Endothelial cell of hepatic sinusoid (primary cell): ENCODE measurements around the gene IRF8.
"Not testable (repeated sequence)": the region's sequence is repeated elsewhere in the genome, so short reads cannot be mapped to it uniquely, and the experiment has no call there.

Source experiments
- in situ Hi-C: cut with HindIII; loops from 2 replicates; pipeline ENCODE4 v1.10.0; 2017; ENCODE audit warnings: low sequenced_read_pairs

IRF8 gene, protein sequence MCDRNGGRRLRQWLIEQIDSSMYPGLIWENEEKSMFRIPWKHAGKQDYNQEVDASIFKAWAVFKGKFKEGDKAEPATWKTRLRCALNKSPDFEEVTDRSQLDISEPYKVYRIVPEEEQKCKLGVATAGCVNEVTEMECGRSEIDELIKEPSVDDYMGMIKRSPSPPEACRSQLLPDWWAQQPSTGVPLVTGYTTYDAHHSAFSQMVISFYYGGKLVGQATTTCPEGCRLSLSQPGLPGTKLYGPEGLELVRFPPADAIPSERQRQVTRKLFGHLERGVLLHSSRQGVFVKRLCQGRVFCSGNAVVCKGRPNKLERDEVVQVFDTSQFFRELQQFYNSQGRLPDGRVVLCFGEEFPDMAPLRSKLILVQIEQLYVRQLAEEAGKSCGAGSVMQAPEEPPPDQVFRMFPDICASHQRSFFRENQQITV

DNA sequence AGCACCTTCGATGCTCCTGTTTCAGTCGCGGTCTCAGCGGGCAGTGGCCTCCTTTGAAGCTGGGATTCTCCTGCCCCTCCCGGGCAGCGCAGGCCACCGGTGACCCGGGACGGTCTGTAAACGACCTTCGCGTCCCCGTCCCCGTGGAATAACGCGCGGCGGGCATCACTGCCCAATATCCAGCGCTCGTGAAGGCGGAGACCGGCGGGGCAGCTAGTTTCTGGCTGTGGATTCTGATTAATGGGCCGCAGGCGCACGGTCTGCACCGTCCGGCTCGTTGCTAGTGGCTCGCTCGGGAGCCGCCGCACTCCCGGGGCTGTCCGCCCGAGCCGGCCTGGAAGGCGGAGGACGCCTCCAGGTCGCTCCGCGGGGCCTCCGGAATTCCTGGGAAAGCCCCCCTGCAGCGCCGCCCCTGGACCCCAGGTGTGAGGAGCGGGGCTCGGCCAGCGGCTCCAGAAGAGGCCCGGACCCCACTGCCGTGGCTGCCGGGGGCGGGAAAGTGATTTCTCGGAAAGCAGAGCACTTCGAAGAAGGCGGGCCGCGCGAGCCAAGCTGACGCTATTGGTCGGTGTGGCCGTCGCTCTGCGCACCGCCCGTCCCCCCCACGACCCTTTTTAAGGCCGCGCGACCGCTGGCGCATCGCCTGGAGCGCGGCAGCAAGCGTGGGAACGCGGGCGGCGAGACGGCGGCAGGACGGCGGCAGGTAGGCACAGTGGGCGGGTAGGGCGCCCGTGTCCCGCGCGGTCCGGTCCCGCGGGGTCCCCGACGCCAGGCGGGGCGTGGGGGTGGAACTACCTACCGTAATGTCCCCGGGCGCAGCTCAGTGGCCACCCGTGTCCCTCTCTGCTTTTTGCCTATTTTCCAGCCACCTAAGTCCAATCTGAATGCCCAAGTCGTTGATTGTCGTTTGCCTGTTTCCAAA is at the start of gene IRF8:
TSS of gene IRF8 (plus strand) at position 642 of the 922 bp plus-strand sequence. CDS start 3,854 bp downstream, outside the sequence.
- in situ Hi-C loops: no loop called here

DNA sequence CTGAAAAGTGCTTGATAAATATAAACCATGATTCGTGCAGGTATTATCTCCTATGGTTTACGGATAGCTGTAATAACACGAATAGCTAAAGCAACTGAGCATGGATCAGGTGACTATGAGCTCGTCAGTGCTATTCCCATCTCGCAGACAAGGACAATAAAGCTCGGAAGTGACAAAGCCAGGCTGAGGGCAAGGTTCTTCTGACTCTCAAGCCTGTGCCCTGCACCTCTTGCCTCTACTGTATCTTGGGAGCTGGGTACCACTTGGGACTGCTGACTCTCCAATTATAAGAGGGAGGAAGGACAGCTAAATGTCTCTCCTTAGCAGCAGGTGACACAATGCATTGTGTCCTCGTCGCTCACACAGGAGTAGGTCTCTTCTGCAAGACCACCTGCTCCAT is 49.6 kb upstream of the IRF8 start:
- in situ Hi-C loops: no loop called here

DNA sequence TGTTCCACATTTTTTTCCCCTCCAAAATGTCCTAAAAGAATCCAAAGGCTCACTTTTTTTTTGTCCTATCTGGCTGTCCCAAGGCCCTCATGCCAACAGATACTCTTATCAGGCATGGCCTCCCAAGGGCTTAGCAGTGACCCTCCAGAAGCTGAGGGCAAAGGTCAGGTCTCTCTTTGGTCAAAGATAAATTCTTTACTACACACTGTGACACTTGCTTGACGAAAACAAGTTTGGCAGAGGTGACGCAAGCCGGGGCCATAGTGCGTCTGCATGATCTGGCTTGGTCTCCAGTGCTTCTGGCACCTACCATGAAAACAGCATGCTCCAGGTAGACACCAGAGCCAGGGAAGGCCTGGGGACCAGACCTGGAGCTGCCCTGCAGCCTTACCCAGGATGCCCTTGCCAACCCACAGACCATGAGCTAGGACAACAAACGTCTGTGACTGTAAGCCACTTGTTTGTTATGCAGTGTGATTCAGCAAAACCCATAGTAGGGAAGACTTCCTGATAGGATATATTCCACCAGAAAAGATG is 48.5 kb upstream of the IRF8 start:
- in situ Hi-C loops: loop anchor here (5.0 kb wide), 3 partner anchors 42 to 142 kb away; no protein-coding TSS in a partner anchor

DNA sequence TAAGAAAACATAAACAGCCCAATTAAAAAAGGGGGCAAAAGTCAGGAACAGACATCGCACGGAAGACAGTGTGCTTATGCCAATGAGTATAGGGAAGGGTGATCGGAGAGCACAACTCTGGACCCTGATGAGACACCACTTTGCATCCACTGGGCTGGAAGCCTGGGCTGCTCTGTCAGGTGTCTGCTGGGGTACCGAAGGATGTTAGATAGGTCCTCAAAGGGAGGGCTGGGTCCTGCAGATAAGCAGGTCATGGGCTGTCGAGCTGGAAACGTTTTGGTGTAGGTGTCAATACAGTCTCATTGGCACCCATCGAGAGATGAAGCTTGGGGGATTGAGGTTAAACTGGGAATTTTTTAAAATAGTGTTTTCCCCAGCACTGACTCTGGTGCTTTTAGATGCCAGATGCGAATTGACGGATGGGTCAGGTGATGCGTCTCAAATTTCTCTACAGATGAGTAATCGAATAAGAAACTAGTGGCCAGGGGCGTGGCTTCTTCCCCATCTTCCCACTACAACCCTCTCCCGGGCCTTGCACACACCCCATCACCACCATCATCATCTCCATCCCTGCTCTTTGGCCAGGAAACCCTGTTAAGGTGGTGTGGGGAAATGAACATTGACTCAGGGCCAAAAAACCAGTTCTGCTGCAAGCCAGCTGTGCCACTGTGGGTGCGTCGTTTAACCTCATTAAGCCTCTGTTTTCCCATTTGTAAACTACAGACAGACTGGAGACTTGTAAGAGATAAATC is 47.8 kb upstream of the IRF8 start:
- in situ Hi-C loops: loop anchor here (5.0 kb wide), 3 partner anchors 41 to 141 kb away; no protein-coding TSS in a partner anchor

DNA sequence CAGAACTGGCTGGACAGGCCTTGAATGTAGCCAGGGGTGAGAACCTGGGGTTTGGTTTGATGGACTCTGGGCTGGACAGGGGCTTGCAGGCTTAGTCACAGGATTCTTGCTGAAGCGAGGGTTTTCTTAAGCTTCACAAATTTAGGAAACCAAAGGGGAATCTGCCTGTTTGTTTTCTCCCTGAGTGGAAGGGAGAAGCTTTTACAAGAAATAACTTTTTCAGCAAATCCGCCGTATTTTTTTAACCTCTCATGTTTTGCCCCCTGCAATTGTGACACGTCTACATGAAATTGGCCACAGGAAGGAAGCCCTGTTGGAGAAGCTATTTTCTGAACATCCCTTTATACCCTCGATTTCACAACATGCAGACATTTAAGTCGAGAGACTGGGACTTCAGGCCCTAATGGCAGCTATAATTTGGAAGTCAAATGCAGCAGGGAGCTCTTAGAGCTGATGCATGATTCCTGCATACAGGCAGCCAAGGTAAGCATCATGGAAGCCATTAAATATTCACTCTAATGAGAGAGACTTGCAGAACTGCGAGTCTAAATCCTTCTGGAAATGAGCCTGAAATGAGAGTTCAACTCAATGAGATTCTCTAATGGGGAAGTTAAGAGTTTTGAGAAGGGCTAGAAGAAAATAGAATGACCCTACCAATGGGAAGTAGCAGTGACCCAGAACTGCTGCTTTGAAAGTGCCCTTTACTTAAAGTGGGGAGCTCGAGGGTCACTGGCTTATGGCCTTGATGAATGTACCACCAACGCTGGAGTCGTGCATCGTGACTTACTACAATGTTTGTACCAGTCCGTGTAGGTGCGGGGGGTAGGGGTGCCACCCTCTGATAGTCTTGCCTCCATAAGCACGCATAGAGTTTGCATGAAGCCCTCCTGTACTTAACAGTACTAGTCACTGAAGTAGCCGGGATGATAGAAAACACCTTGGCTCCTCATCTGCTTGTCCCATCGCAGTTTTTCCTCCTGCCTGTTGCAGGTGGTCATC is 45.1 kb upstream of the IRF8 start:
- in situ Hi-C loops: loop anchor here (5.0 kb wide), 3 partner anchors 38 to 138 kb away; no protein-coding TSS in a partner anchor

DNA sequence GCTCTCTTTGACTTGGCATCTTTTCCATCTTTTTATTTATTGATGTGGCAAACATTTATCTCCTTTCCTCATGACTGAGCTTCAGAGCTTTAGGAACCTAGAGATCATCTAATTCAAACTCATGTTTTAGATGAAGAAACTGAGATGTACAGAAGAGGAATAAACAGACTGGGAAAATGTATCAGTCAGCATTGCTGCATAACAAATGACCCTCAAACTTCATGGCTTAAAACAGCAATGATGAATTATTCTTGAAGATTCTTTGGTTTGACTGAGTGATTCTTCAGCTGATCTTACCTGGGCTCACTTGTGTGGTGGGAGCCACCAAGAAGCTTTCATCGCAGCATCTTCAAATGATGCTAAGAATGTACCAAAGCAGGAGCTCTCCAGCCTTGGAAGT is 44.0 kb upstream of the IRF8 start:
- in situ Hi-C loops: loop anchor here (5.0 kb wide), 3 partner anchors 37 to 137 kb away; no protein-coding TSS in a partner anchor

DNA sequence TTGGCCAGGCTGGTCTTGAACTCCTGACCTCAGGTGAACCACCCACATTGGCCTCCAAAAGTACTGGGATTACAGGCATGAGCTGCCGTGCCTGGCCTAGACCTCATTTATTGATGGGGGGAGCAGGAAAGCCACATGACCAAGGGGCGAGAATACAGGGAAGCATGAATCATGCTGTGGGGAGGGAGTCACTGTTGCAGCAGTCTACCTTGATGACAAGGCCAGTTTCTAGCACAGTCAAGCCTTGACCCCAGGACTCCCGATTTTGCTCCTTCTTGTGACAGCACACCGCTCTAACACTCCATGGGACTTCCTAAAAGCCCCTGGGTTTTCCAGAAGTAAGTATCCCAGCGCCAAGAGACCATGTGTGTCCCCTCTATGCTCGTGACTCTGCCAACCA is 42.9 kb upstream of the IRF8 start:
- in situ Hi-C loops: no loop called here

DNA sequence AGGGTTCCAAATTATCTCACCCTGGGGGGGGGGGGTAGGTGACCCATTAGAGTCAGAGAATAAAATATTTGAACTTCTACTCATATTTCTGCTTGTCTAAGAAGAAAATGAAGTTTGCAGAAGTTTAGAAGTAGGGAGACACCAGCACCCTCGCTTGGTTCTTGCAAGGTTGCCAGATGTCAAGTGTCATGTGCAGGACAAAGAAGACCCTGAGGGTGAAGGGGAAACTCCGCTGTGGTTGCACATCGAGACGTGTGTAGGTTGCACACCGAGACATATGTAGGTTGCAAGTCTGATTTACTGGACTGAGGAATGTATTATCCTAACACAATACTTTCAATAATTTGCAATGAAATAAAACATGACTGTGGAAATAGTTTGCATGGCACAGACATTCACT is 42.4 kb upstream of the IRF8 start:
- in situ Hi-C loops: no loop called here

DNA sequence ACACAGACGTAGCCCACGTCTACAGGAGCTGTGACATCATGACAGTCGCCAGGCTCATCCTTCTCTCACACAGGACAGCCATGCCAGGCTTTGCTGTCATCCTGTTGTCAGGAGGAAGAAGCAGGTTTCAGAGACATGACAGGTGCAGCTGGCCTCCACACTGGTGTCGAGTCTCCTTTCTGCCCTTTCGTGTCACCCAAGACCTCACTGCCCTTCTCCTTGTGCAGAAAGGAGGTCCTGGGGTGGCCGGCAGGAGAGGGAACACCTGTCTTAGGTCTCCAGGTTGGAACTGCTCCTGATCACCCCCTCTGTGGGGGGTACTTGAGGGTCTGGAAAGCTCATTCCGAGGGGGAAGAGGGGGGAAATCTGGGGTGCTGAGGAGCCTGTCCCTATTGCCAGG is 41.6 kb upstream of the IRF8 start:
- in situ Hi-C loops: no loop called here

DNA sequence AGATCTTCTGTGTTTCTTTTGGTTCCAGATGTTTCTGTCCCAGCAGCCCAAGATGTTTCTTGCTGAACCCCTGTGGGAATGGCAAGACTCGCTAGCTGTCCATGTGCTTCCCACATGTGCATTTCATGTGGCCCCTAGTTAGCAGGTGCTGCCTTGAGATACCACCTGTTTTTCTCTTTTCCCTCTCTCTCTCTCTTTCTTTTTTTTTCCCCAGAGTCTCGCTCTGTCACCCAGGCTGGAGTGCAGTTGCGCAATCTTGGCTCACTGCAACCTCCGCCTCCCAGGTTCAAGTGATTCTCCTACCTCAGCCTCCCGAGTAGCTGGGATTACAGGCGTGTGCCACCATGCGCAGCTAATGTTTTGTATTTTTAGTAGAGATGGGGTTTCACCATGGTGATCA is 40.4 kb upstream of the IRF8 start:
- in situ Hi-C loops: not testable (repeated sequence)

DNA sequence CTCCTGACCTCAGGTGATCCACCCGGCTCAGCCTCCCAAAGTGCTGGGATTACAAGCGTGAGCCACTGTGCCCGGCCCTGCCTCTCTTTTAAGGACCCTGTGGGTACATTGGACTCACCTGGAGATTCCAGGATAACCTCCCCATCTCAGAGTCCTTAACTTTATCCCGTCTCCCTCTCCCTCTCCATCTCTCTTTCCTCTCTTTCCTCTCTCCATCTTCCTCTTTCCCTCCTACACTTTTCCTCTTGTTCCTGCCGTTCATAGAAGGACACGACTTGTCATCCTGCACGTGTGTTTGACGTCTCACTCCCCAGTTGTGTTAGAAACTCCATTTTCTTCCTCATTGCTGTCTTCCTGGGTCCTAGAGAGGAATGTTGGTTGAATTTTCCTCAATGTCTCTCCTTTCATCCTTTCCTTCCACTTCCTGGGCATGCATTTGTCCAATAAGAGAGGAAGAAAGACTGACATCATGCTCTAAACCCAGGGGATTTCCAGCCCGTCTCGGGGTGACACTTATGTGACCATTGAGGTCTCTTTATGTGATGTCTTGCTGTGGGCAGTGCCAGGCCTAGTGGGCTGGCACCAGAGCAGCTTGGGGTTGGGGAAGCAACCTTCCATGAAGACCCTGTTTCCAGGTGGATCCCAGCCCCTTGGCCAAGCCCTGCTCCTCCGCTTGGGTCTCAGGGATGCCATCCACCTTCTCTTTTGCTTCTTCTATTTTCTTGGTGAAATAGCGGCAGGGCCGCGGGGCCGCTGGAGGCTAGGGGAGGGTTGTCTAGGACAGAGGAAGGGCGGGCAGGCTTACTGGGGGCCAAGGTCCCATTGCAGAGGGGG is 39.8 kb upstream of the IRF8 start:
- in situ Hi-C loops: no loop called here

DNA sequence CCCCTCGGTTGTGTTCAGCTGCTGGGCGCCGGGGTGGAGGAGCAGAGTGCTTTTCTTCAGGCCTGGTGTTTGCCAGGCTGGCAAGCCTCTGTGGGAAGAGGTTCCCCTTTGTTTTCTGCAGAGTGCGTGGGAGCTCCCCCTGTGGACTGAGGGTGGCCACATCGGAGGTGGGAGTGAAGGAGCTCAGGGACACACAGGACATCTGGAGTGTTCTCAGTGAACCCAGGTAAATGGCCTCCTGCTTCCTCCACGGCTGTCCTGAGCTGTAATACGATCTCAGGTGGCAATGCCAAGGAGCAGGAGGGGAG is 39.2 kb upstream of the IRF8 start:
- in situ Hi-C loops: no loop called here

DNA sequence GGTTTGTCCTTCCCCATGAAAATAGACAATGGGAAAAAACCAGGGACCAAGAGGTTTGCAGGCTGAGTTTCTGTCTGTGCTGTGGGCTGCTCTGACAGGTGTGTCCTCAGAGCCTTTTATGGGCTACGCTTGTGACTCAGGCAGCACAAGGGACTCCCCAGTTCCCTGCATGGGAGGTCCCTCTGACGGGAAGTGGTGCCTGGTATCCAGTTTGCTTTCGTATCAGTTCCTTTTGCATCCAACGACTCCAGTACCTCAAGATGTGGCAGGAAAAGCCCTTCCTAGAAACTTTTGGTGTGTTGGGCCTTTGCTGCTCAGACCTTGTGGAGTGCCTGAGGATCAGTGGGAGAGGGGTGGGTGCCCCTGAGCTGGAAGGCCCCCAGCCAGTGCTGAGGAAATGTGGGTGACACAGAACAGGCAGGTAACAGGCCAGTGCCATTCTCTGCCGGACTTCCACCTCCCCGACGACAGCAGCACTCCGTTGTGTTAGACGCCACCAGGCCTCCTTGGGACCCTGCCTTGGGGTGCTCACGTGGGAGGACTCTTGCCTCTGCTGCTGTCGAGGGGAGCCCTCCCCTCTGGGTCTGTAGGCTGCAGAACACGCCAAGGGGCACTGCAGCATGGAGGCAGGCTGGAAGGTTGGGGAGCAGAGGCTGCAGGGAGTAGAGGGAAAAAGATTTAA is 38.4 kb upstream of the IRF8 start:
- in situ Hi-C loops: no loop called here

DNA sequence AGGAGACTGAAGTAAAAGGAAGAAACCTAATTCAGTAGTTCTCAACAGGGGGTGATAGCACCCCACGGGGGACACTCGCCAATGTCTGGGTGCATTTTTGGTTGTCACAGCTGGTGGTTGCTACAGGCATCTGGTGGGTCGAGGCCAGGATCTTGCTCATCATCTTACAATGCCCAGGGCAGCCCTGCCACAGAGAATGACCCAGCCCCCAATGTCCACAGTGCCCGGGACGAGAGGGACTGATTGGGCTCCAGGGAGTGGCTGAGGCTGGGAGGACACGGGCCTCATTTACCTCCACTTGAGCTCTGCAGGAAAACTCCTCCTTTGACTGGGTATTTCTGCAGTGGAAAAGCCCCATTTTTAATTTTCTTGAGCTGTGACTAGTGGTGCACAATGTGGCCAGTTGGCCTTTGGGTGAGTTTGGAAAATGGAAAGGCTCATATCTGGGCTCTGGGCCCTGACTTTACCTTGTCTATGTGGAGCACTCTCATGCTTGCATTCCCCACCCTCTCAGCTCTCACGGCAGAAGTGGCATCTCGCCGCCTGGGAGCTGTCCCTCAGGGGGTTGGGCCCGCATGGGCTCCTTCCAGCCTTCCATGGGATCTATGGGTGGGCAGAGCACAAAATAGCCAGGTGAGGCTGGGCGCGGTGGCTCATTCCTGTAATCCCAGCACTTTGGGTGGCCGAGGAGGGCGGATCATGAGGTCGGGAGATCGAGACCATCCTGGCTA is 37.7 kb upstream of the IRF8 start:
- in situ Hi-C loops: no loop called here

DNA sequence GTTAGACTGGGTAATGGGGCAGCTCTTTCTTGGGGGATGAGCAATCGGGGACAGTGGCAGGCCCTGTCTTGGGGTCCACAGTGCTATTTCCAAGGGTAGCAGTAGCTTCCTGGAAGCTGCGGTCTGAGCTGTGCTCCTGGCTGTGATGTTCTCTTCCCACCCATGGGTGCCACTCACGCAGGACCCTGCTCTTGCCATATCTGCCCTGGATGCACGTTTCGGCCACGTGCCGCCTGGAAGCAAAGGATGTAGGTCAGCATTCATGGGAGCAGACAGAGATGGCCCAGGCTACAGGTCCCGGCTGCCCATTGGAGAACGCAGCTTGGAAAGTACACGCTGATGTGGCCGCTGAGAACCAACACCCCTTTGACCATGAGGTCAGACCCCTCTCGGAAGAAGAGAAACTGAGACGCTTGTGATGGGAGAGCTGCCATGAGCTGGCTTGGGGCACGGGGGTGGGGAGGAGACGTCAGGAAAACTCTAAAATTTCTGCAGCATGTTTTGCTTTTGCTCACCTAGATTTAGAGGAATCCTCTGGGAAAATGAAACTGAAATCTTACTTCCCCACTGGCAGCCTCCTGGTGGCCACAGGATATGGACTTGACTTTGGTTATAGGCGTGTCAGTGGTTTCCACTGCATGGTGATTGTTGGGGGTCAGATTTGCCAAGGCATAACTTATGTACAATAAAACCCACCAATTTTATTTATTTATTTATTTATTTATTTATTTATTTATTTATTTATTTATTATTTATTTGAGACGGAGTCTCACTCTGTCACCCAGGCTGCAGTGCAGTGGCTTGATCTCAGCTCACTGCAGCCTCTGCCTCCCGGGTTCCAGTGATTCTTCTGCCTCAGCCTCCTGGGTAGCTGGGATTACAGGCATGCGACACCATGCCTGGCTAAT is 36.2 kb upstream of the IRF8 start:
- in situ Hi-C loops: no loop called here

DNA sequence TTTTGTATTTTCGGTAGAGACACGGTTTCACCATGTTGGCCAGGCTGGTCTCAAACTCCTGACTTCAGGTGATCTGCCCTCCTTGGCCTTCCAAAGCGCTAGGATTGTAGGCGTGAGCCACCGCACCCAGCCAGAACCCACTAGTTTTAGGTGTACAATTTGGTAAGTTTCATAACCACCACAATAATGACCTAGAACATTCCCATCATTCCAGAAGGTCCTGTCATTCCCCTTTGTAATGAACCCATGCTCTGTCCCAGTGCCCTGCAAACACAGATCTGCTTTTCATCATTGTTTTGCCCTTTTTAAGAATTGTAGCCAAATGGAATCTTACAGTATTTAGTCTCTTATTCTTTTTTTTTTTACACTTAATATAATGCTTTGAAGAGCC is 35.6 kb upstream of the IRF8 start:
- in situ Hi-C loops: no loop called here
